ENCODE data around the gene TBC1D4. TPM values are rescaled to one million over a fixed set of nuclear protein-coding genes. Genes with fewer than 3 reads are reported as not detected.

Gene TBC1D4
- polyA plus RNA-seq, 1 experiment = 8.0 TPM

- ChIA-PET POLR2A (no interaction called here), CTCF (no interaction called here)
- no peak overlapping the region for H3K27ac ChIP-seq (ENCODE audit: low read depth, low read length)
- no peaks in the 10 kb centered on the region for H3K27me3 ChIP-seq (ENCODE audit: control insufficient read depth, insufficient read depth, low read length)
- no peak for DNase-seq (ENCODE audit: low read depth, low spot score)
- no peaks in the 10 kb centered on the region for H3K9me3 ChIP-seq (ENCODE audit: control insufficient read depth, insufficient read depth, low read length)
- H3K4me3 ChIP-seq (ENCODE audit: low read depth, low read length) = no peak overlapping the region
- TF ChIP-seq CTCF (IDR thresholded peaks at IDR 0.05; ENCODE audit: low read depth, low read length) = no peak
Measured at GRCh38 chr13:75334634-75335447, 147.1 kb downstream of the TBC1D4 start.

GRCh38 chr13:75333103-75333502 lies 148.9 kb downstream of the TBC1D4 start:
- no peaks in the 10 kb centered on the region for H3K27me3 ChIP-seq (ENCODE audit: control insufficient read depth, insufficient read depth, low read length)
- POLR2A ChIA-PET = no interaction called here
- CTCF ChIA-PET = no interaction called here
- H3K27ac ChIP-seq (ENCODE audit: low read depth, low read length) = no peak overlapping the region
- H3K4me3 ChIP-seq (ENCODE audit: low read depth, low read length) = no peak overlapping the region
- TF ChIP-seq CTCF (IDR thresholded peaks at IDR 0.05; ENCODE audit: low read depth, low read length) = no peak
- DNase-seq (ENCODE audit: low read depth, low spot score) = no peak
- H3K9me3 ChIP-seq (ENCODE audit: control insufficient read depth, insufficient read depth, low read length) = no peaks in the 10 kb centered on the region

- no peak overlapping the region for H3K4me3 ChIP-seq (ENCODE audit: low read depth, low read length)
- ChIA-PET POLR2A (no interaction called here), CTCF (interaction anchor here (0.6 to 2.6 kb wide), 3 partner anchors 40 to 1749 kb away, joined by 3 to 11 read pairs (median 7); partner anchors contain the start of gene TBC1D4)
- H3K27ac ChIP-seq (ENCODE audit: low read depth, low read length) = no peak overlapping the region
- no peak for DNase-seq (ENCODE audit: low read depth, low spot score)
- no peak for TF ChIP-seq CTCF (IDR thresholded peaks at IDR 0.05; ENCODE audit: low read depth, low read length)
- no peaks in the 10 kb centered on the region for H3K9me3 ChIP-seq (ENCODE audit: control insufficient read depth, insufficient read depth, low read length)
- H3K27me3 ChIP-seq (ENCODE audit: control insufficient read depth, insufficient read depth, low read length) = no peaks in the 10 kb centered on the region
Measured at GRCh38 chr13:75331792-75332349, 150.1 kb downstream of the TBC1D4 start.

GRCh38 chr13:75330770-75331169 lies 151.2 kb downstream of the TBC1D4 start:
- Histone ChIP-seq H3K27me3 (ENCODE audit: control insufficient read depth, insufficient read depth, low read length) (no peaks in the 10 kb centered on the region), H3K27ac (ENCODE audit: low read depth, low read length) (no peak overlapping the region), H3K9me3 (ENCODE audit: control insufficient read depth, insufficient read depth, low read length) (no peaks in the 10 kb centered on the region), H3K4me3 (ENCODE audit: low read depth, low read length) (no peak overlapping the region)
- TF ChIP-seq CTCF (IDR thresholded peaks at IDR 0.05; ENCODE audit: low read depth, low read length) = no peak
- DNase-seq (ENCODE audit: low read depth, low spot score) = no peak
- CTCF ChIA-PET = interaction anchor here (1.0 to 2.6 kb wide), 3 partner anchors 27 to 152 kb away, joined by 4 to 11 read pairs (median 7); partner anchors contain the start of gene TBC1D4
- POLR2A ChIA-PET = no interaction called here

GRCh38 chr13:75329723-75330122 lies 152.2 kb downstream of the TBC1D4 start:
- H3K27me3 ChIP-seq (ENCODE audit: control insufficient read depth, insufficient read depth, low read length) = no peaks in the 10 kb centered on the region
- no peak overlapping the region for H3K27ac ChIP-seq (ENCODE audit: low read depth, low read length)
- no peaks in the 10 kb centered on the region for H3K9me3 ChIP-seq (ENCODE audit: control insufficient read depth, insufficient read depth, low read length)
- TF ChIP-seq CTCF (IDR thresholded peaks at IDR 0.05; ENCODE audit: low read depth, low read length) = no peak
- ChIA-PET CTCF (interaction anchor here (1.1 to 2.6 kb wide), 2 partner anchors 14 to 42 kb away, joined by 4 to 11 read pairs; no protein-coding TSS in a partner anchor), POLR2A (no interaction called here)
- no peak overlapping the region for H3K4me3 ChIP-seq (ENCODE audit: low read depth, low read length)
- no peak for DNase-seq (ENCODE audit: low read depth, low spot score)
